Left ventricle myocardium inferior (tissue), 1 donor: ENCODE results near the gene TPP2. TPM values are rescaled to one million over a fixed set of nuclear protein-coding genes. Genes with fewer than 3 reads are reported as not detected.

ENCODE experiments used
- DNase-seq: peaks from one replicate; pipeline ENCODE4 v3.0.0-alpha.2; 2020
- H3K27ac ChIP-seq: fragments of 200-600 bp; replicated peaks from 2 replicates; pipeline ENCODE4 v1.8.0; 2021
- H3K27me3 ChIP-seq: fragments of 200-600 bp; 2 replicates; pipeline ENCODE4 v1.8.0; 2021; ENCODE audit warnings: low read depth
- H3K36me3 ChIP-seq: fragments of 200-600 bp; 2 replicates; pipeline ENCODE4 v1.8.0; 2021
- H3K4me1 ChIP-seq: fragments of 200-600 bp; 2 replicates; pipeline ENCODE4 v1.8.0; 2021
- H3K4me3 ChIP-seq: fragments of 200-600 bp; 2 replicates; pipeline ENCODE4 v1.8.0; 2021; ENCODE audit warnings: mild to moderate bottlenecking, moderate library complexity
- H3K9me3 ChIP-seq: fragments of 200-600 bp; replicated peaks from 2 replicates; pipeline ENCODE4 v1.8.0; 2021
- CTCF ChIP-seq: fragments of 200-600 bp; IDR thresholded peaks from 2 replicates; pipeline ENCODE4 v1.8.0; 2021; ENCODE audit warnings: antibody characterized with exemption, mild to moderate bottlenecking, borderline replicate concordance
- intact Hi-C: fragments of 100-400 bp; cut with micrococcal nuclease; formaldehyde crosslinking; loops from one replicate; pipeline ENCODE4 v1.11.0; 2022
- total RNA-seq: library from RNA; stranded (reverse); fragmentation: NEBNext Ultra II Directional; extraction: Animal tissue kit (Norgen Biotek cat#: 25700); gene quantifications from one replicate; pipeline ENCODE4 v1.2.1, GENCODE V29; 2021
- donor health status: DM: no; HTN: yes; CAD: no; lungs with severe emphysema.

The TPP2 gene
- total RNA-seq, 1 donor from 2014 or later = 29.0 TPM

GRCh38 chr13:102678339-102679107 lies 81.7 kb downstream of the TPP2 start:
- Histone ChIP-seq H3K36me3 (peaks cover 65% of the 10 kb centered on the region), H3K4me1 (peaks cover 3% of the 10 kb centered on the region), H3K27me3 (no peaks in the 10 kb centered on the region), H3K4me3 (no peak overlapping the region), H3K27ac (no peak overlapping the region), H3K9me3 (peaks cover 5% of the 10 kb centered on the region)
- TF ChIP-seq CTCF = no peak
- no peak for DNase-seq
- intact Hi-C loops = no loop called here

GRCh38 chr13:102679449-102680132 lies 82.8 kb downstream of the TPP2 start:
- no peak for DNase-seq
- Histone ChIP-seq H3K36me3 (peaks cover 54% of the 10 kb centered on the region), H3K4me1 (peaks cover 3% of the 10 kb centered on the region), H3K27ac (no peak overlapping the region), H3K9me3 (peaks cover 5% of the 10 kb centered on the region), H3K27me3 (no peaks in the 10 kb centered on the region), H3K4me3 (no peak overlapping the region)
- no peak for TF ChIP-seq CTCF
- intact Hi-C loops = no loop called here

DNA sequence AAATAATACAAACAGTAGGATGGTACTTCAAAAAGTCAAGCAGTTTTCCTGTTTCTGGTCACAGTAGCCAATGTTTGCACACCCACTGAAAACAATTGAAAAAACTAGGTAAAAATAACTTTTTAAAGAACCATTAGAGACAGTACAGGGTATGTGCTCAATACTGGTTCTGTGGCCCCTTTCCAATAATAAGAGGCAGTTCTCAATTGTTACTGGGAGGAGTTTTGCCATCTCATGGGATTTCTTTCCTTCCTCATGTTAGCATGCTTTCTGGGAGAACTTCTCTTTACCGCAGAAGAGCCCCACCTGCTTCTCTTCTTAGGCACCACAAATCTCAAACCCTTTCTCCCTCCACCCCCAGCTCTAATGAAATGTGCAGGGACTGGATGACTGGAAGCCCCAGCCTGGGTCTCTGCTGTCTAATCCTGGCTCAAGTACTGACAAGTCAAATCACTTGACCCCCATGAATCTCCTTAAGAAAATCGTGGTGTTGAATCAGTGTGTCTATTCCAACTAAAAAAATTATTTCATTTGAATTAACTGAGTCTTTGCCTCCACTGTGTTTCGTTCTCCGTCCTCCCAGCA lies 83.4 kb downstream of the TPP2 start:
- Histone ChIP-seq H3K9me3 (peaks cover 5% of the 10 kb centered on the region), H3K27me3 (no peaks in the 10 kb centered on the region), H3K27ac (no peak overlapping the region), H3K36me3 (peaks cover 48% of the 10 kb centered on the region), H3K4me3 (no peak overlapping the region), H3K4me1 (peaks cover 3% of the 10 kb centered on the region)
- DNase-seq = no peak
- intact Hi-C loops = no loop called here
- no peak for TF ChIP-seq CTCF

DNA sequence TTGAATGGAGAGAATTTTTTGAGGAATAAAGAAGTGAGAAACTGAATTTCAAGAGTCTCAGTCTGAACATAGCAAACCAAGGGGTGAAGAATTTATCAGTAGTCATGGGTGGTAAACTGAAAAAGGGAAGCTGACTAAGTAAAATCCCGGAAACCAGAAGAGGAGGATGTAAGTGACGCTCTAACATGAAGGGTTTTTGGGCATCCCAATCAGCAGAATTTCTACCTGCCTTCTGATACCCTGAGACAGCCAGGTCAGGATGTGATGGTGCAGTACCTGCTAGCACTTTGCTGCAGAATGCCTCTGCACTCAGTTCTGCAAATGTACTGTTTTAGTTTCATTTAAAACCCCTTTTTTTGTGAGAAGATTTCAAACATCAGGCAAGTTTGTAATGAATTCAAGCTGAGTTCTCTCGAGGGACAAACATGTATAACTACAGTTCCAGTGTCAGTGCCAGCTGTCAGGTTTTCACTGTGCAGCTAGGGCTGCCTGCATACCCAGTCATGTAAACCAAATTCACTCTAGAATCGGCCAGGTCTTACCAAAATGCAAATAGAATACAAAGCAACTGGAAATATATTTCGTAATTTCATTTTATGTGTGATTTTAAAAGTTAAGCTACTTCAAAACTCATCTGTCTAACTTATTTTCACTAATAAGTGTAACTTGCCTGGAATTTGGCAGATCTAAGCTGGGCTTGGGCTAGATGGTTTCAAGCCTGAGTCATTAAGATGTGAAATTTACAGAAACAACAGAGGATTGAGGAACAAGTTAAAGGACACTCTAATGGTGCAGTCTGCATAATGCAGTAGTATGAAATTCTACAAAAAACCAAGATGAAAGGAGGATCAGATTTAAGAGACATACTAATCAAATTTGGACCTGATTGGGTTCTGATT lies 84.3 kb downstream of the TPP2 start:
- intact Hi-C loops = no loop called here
- Histone ChIP-seq H3K4me1 (no peaks in the 10 kb centered on the region), H3K27ac (no peak overlapping the region), H3K9me3 (peaks cover 5% of the 10 kb centered on the region), H3K36me3 (peaks cover 39% of the 10 kb centered on the region), H3K27me3 (no peaks in the 10 kb centered on the region), H3K4me3 (no peak overlapping the region)
- TF ChIP-seq CTCF = no peak
- no peak for DNase-seq

DNA sequence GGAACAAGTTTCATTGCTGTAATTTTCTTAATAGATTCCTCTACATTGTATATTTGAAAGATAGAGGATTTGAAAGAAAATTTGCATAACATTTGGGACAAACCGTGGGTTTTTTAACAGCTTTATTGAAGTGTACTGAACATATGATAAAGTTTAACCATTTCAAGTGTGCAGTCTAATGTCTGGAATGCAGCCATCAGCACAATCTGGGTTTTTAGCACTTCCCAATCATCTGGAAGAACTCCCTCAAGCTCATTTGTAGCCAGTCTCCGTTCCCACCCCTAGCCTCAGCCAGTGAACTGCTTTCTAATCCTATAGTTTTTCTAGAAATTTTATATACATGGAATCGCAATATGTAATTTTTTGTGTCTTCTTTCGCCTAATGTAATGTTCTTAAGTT lies 85.4 kb downstream of the TPP2 start:
- intact Hi-C loops = no loop called here
- DNase-seq = no peak
- no peak overlapping the region for H3K4me3 ChIP-seq

More for the DNA sequence above, 85.4 kb downstream of the TPP2 start:
- Histone ChIP-seq H3K9me3 (peaks cover 5% of the 10 kb centered on the region), H3K4me1 (no peaks in the 10 kb centered on the region), H3K36me3 (peaks cover 29% of the 10 kb centered on the region), H3K27me3 (no peaks in the 10 kb centered on the region), H3K27ac (no peak overlapping the region)
- TF ChIP-seq CTCF = no peak
